Transverse colon (tissue), 3 donors: ENCODE results near the gene OPTC.

ENCODE experiments used
- CTCF ChIP-seq, 5 experiments: fragments of 200-600 bp in 3 of 5; fragments of 450-650 bp in 2 of 5; sonication (generic) in 3 of 5; IDR thresholded peaks; 1 replicate in 2 of 5; 2 replicates in 3 of 5; pipeline ENCODE4 v1.5.1; 2016 to 2017; ENCODE audit warnings: antibody characterized with exemption in 5 of 5, inconsistent platforms in 3 of 5, mild to moderate bottlenecking in 2 of 5, moderate library complexity in 1 of 5
- EP300 ChIP-seq: sonication (generic); formaldehyde crosslinking; IDR thresholded peaks from one replicate; pipeline ENCODE4 v1.6.1; 2017; ENCODE audit warnings: antibody characterized with exemption, low read depth
- POLR2A ChIP-seq: fragments of 450-650 bp; IDR thresholded peaks from one replicate; pipeline ENCODE4 v1.6.1; 2016; ENCODE audit warnings: antibody characterized with exemption, mild to moderate bottlenecking, moderate library complexity

GRCh38 chr1:203480525-203481084 lies 13.3 kb upstream of the OPTC start:
- TF ChIP-seq CTCF (IDR thresholded peaks at IDR 0.05) (no peak), EP300 (no peak), POLR2A (no peak)
